ENCODE results near the gene RXFP1.

The RXFP1 gene

GRCh38 chr4:158678767-158679166 is 157.1 kb downstream of the RXFP1 start:
- no peak for DNase-seq

- no peak for DNase-seq
These were observed 159.9 kb downstream of the RXFP1 start for GRCh38 chr4:158681629-158682028.

DNA sequence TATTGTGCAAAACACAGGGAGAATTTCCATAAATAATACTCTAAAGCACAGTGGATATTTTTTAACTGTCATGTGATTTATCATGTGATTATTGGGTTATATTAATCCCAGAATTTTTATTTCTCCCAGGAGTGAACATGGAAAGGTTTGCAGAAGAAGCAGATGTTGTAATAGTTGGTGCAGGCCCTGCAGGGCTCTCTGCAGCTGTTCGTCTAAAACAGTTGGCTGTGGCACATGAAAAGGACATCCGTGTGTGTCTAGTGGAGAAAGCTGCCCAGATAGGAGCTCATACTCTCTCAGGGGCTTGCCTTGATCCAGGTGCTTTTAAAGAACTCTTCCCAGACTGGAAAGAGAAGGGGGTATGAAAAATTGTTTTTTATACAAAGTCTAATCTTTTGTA is 160.4 kb downstream of the RXFP1 start:
- DNase-seq: no peak

- DNase-seq: no peak
These were observed 167.1 kb downstream of the RXFP1 start for GRCh38 chr4:158688813-158689212.
